GM21786 (cell line): Measurements from ENCODE around the gene MMGT1.
"Not testable (repeated sequence)": the region's sequence is repeated elsewhere in the genome, so short reads cannot be mapped to it uniquely, and the experiment has no call there.

Experiments used
- ATAC-seq: cut with Tn5 transposase; IDR thresholded peaks from one replicate; pipeline ENCODE4 v1.9.1; 2021; ENCODE audit not compliant: unreplicated experiment

Gene MMGT1

DNA sequence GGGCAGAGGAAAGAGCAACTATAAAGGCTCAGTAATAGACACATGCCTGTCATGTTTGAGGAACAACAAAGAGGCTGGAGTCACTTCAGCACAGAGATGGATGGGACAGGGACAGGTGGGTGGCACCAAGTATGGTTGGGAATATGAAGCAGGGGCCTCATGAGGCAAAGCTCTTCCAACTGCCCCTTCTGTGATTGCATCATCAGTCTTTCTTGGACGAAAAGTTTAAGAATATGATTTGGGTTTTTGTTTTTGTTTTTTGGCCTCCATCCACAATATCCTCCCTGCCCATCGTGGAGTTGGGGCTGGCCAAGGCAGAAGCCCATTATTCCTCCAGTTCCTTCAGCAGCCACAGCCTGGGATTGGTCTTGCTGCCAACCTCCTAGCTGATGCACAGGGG is 45.9 kb downstream of the MMGT1 start:
- no peak for ATAC-seq

DNA sequence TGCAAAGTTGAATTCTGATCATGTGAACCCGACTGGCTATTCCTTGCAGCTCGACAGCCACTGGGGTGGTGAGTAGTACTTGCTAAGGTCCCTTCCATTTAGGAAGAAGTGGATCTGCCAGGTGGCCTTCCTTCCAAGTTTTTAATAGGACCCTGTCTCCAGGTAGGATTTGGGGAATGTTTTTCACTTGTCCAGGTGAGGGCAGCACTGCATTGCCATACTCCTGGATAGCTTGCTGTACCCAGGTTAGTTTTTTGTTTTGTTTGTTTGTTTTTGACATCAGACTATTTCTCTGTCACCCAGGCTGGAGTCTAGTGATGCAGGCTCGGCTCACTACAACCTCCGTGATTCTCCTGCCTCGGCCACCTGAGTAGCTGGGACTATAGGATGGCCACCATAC is 50.4 kb downstream of the MMGT1 start:
- no peak for ATAC-seq

DNA sequence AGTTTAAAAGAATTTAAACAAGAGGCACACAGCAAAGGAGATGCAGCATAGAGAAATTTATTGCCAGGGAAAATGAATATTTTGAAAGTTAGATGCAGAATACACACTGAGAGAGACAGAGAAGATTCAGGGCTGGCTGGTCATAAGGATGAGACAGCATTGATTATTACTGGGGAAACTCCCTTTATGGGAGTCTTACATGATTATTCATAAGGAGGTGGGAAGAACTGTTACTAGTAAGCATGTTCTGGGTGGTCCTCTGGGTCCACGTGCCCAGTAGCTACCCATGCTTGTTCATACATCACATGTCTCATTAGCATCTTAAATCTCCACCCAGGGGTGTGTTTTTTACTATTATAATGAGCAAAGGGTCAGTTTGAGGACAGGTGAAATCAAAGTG is 53.3 kb downstream of the MMGT1 start:
- not testable (repeated sequence) for ATAC-seq

DNA sequence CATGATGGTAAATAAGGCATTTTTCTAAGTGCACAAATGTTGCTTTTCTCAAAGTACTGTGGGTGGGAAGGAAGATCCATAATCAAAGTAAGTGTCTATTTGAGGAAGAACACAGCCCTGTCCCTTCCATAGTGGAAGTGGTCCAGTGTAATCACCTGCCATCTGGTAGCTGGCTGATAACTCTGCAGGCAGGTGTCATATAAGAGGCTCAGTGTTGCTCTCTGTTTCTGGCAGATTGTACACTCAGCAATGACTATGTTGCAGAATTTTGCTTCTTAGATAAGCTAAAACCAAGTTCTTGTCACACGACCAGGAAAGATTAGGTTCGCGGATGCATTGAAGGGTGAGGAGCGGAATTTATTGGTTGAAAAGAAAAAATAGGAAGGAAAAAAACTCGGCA is 59.4 kb downstream of the MMGT1 start:
- no peak for ATAC-seq
